ENCODE data around the gene PHYHD1. TPM values are rescaled to one million over a fixed set of nuclear protein-coding genes. Genes with fewer than 3 reads are reported as not detected.

PHYHD1 gene
- total and polyA plus RNA-seq, 10 of the 15 experiments (the other 5 are each of a cell fraction or from before 2014, with no cell fraction given) = 0.09 to 0.17 TPM; not detected in 8

DNA sequence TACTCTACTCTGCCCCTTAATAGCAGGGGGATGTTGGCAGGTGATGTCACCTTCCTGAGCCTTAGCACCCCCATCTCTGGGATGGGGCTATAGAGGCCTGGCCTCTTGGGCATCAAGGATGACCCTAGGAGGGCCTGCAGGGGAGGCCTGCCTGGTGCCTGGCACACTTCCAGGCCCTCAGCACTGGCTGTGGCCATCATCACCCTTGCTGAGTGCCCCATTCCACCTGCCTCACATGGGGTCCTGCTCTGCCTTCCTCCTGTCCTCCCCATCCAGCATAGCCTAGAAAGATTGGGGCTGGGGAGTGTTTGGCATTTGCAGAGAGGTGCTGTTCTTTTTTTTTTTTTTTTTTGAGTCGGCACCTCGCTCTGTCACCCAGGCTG is 17.7 kb upstream of the PHYHD1 start:
- SMC1A ChIA-PET (ENCODE audit: uncharacterized antibody, unreplicated experiment) = interaction anchor here (0.5 to 0.6 kb wide), 2 partner anchors 225 to 299 kb away, joined by 3 read pairs; no protein-coding TSS in a partner anchor
- POLR2A ChIA-PET = interaction anchor here (0.6 kb wide), 1 partner anchor 232 kb away, joined by 7 read pairs; no protein-coding TSS in a partner anchor
- H3K4me3 ChIP-seq = no peak overlapping the region
- CTCF ChIA-PET = interaction anchor here (1.0 to 1.1 kb wide), 2 partner anchors 24 to 483 kb away, joined by 3 read pairs; no protein-coding TSS in a partner anchor
- RAD21 ChIA-PET (ENCODE audit: unreplicated experiment) = no interaction called here
- DNase-seq (ENCODE audit: low read depth, low spot score) (no peak), ATAC-seq (no peak; the same call in 2 of the 3 replicates), FAIRE-seq (no peak)
- H3K27ac ChIP-seq (ENCODE audit: control insufficient read depth, insufficient read depth) = peak overlapping the region; percentile 57
- no peak overlapping the region for H3K4me2 ChIP-seq (ENCODE audit: control insufficient read depth, insufficient read depth)
- H4K20me1 ChIP-seq (ENCODE audit: control insufficient read depth, insufficient read depth) = no peaks in the 10 kb centered on the region
- H2AFZ ChIP-seq (ENCODE audit: control insufficient read depth, low read depth, low read length) = no peak overlapping the region
- TF ChIP-seq, protein P1, sequence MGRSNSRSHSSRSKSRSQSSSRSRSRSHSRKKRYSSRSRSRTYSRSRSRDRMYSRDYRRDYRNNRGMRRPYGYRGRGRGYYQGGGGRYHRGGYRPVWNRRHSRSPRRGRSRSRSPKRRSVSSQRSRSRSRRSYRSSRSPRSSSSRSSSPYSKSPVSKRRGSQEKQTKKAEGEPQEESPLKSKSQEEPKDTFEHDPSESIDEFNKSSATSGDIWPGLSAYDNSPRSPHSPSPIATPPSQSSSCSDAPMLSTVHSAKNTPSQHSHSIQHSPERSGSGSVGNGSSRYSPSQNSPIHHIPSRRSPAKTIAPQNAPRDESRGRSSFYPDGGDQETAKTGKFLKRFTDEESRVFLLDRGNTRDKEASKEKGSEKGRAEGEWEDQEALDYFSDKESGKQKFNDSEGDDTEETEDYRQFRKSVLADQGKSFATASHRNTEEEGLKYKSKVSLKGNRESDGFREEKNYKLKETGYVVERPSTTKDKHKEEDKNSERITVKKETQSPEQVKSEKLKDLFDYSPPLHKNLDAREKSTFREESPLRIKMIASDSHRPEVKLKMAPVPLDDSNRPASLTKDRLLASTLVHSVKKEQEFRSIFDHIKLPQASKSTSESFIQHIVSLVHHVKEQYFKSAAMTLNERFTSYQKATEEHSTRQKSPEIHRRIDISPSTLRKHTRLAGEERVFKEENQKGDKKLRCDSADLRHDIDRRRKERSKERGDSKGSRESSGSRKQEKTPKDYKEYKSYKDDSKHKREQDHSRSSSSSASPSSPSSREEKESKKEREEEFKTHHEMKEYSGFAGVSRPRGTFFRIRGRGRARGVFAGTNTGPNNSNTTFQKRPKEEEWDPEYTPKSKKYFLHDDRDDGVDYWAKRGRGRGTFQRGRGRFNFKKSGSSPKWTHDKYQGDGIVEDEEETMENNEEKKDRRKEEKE (IDR thresholded peaks at IDR 0.05) = no peak
- in situ Hi-C loops (cut with MboI) = no loop called here
- no peaks in the 10 kb centered on the region for H3K27me3 ChIP-seq (replicated peaks in 1 of 2; ENCODE audit: control insufficient read depth in 2 of 2, insufficient read depth in 2 of 2, low read length in 1 of 2)
- H3K9me3 ChIP-seq (replicated peaks; ENCODE audit: control insufficient read depth, insufficient read depth, low read length) = no peaks in the 10 kb centered on the region
- peaks cover 5 to 13% of the 10 kb centered on the region in 2 experiments; a peak in 3 of 4 replicates for H3K36me3 ChIP-seq (ENCODE audit: control insufficient read depth in 2 of 2, insufficient read depth in 2 of 2, low read length in 1 of 2)
- intact Hi-C loops (cut with micrococcal nuclease; ENCODE audit: unreplicated experiment) = no loop called here
- no CpG with 5 or more reads among the region's 2 CpGs for WGBS (ENCODE audit: insufficient coverage, insufficient replicate concordance, low lambda C conversion rate, missing lambda C conversion rate)
- no TSS peak for BruUV-seq (replicated peaks)
- no peaks in the 10 kb centered on the region for H3K79me2 ChIP-seq (ENCODE audit: control insufficient read depth, insufficient read depth, low read length)
- H3K9ac ChIP-seq (ENCODE audit: control insufficient read depth, insufficient read depth, low read length) = no peak overlapping the region
- H3K4me1 ChIP-seq (ENCODE audit: control insufficient read depth, insufficient read depth, low read length) = peaks cover 31% of the 10 kb centered on the region

DNA sequence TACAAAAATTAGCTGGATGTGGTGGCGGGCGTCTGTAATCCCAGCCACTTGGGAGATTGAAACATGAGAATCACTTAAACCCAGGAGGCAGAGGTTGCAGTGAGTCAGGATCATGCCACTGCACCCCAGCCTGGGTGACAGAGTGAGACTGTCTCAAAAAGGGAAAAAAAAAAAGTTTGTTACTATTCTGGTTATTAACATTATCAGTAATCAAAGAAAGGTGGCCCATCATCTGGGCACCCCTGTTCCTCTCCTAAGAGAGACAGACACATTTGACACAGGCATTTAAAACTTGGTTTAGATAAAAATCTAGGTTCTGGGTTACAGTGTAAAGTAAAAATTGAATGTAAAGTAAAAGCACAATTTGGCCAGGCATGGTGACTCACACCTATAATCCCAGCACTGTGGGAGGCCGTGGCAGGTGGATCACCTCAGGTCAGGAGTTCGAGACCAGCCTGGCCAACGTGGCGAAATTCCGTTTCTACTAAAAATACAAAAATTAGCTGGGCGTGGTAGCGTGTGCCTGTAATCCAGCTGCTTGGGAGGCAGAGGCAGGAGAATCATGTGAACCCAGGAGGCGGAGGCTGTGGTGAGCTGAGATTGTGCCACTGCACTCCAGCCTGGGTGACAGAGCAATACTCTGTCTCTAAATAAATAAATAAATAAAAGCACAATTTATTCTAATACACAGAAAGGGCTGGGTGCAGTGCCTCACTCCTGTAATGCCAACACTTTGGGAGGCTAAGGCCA is 16.7 kb upstream of the PHYHD1 start:
- 92% methylated on average over 10 of the region's 10 CpGs for WGBS (ENCODE audit: insufficient coverage, insufficient replicate concordance, low lambda C conversion rate, missing lambda C conversion rate)
- BruUV-seq (replicated peaks) = no TSS peak
- DNase-seq (ENCODE audit: low read depth, low spot score) (no peak), FAIRE-seq (no peak), ATAC-seq (no peak)
- no peak overlapping the region for H3K27ac ChIP-seq (ENCODE audit: control insufficient read depth, insufficient read depth)
- in situ Hi-C loops (cut with MboI) (no loop called here), intact Hi-C loops (cut with micrococcal nuclease; ENCODE audit: unreplicated experiment) (no loop called here)
- CTCF ChIA-PET = no interaction called here
- RAD21 ChIA-PET (ENCODE audit: unreplicated experiment) = no interaction called here
- H3K4me1 ChIP-seq (ENCODE audit: control insufficient read depth, insufficient read depth, low read length) = peaks cover 30% of the 10 kb centered on the region
- H3K27me3 ChIP-seq (replicated peaks in 1 of 2; ENCODE audit: control insufficient read depth in 2 of 2, insufficient read depth in 2 of 2, low read length in 1 of 2) = no peaks in the 10 kb centered on the region
- POLR2A ChIA-PET = no interaction called here
- peaks cover 8 to 17% of the 10 kb centered on the region in 2 experiments; a peak in 3 of 4 replicates for H3K36me3 ChIP-seq (ENCODE audit: control insufficient read depth in 2 of 2, insufficient read depth in 2 of 2, low read length in 1 of 2)
- H4K20me1 ChIP-seq (ENCODE audit: control insufficient read depth, insufficient read depth) = no peaks in the 10 kb centered on the region
- no peak overlapping the region for H3K4me3 ChIP-seq
- H3K79me2 ChIP-seq (ENCODE audit: control insufficient read depth, insufficient read depth, low read length) = no peaks in the 10 kb centered on the region
- no peak overlapping the region for H3K4me2 ChIP-seq (ENCODE audit: control insufficient read depth, insufficient read depth)
- SMC1A ChIA-PET (ENCODE audit: uncharacterized antibody, unreplicated experiment) = interaction anchor here (0.6 kb wide), 1 partner anchor 300 kb away, joined by 3 read pairs; no protein-coding TSS in a partner anchor
- H2AFZ ChIP-seq (ENCODE audit: control insufficient read depth, low read depth, low read length) = no peak overlapping the region
- no peaks in the 10 kb centered on the region for H3K9me3 ChIP-seq (replicated peaks; ENCODE audit: control insufficient read depth, insufficient read depth, low read length)
- no peak overlapping the region for H3K9ac ChIP-seq (ENCODE audit: control insufficient read depth, insufficient read depth, low read length)
- TF ChIP-seq EGR1 (IDR thresholded peaks at IDR 0.05; ENCODE audit: borderline replicate concordance in 1 of 2, low read depth in 2 of 2, low read length in 2 of 2) (no peak), E4F1 (IDR thresholded peaks at IDR 0.05; ENCODE audit: borderline replicate concordance, partially characterized antibody) (no peak), MTA2 (IDR thresholded peaks at IDR 0.05; ENCODE audit: low read depth) (no peak), SRF (IDR thresholded peaks at IDR 0.05; ENCODE audit: low read depth in 2 of 2, low read length in 2 of 2) (no peak), ZNF207 (IDR thresholded peaks at IDR 0.05; ENCODE audit: borderline replicate concordance) (no peak), SMAD1 (IDR thresholded peaks at IDR 0.05; ENCODE audit: low read depth, partially characterized antibody) (no peak), PAX8 (IDR thresholded peaks at IDR 0.05) (no peak)
